GM19463 (cell line): Measurements from ENCODE around the gene RARB.

ENCODE experiments used
- ATAC-seq: cut with Tn5 transposase; IDR thresholded peaks from one replicate; pipeline ENCODE4 v1.9.1; 2021; ENCODE audit warnings: mild to moderate bottlenecking, moderate library complexity; ENCODE audit not compliant: unreplicated experiment

The RARB gene

DNA sequence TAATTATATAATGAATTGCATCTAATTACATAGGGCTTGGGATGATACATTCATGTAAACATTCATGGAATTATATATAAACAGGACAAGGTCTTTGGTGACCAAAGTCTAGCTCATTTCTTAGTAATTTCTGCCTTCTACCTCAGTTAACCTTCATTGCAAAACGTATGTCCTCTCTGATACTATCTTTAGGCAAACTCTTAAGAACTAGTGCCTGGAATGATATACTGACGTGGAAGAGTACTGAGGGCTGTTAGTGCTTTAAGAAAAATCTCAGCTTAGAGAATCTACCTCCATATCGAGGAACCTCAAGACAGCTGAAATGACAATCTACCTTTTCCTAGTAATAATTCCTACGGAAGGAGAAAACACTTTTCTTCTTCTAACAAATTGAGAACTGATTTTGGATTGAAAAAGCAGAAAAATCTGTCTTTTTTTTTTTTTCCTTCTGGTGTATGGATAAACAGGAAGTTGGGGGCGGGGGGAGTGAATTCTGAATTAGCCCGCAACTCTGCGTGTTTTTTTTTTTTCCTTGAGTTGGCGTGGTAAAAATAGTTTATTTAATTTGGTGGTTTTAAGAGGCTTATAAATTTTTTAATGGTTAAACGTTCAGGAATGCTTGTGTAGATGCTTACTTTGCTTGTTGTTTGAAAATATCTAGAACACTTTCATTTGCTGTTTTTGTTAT is 43.2 kb downstream of the RARB start:
- no peak for ATAC-seq

DNA sequence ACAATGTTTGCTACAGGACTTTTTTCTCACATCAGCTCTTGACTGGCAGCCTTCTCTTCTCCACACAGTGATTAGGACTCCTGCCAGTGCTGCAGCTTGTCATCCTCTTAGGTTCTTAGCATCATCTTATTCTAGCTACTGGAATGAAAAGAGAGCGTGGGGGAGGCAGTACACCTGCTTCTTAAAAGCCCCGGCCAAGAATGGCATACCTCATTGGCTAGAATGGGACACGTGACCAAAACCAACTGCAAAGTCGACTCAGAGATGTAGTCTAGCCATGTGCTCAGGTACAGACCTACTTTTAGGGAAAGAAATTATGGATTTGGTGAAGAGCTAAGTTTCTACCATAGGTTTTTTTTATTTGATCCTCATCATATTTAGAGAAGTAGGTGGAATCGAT is 44.1 kb downstream of the RARB start:
- no peak for ATAC-seq

DNA sequence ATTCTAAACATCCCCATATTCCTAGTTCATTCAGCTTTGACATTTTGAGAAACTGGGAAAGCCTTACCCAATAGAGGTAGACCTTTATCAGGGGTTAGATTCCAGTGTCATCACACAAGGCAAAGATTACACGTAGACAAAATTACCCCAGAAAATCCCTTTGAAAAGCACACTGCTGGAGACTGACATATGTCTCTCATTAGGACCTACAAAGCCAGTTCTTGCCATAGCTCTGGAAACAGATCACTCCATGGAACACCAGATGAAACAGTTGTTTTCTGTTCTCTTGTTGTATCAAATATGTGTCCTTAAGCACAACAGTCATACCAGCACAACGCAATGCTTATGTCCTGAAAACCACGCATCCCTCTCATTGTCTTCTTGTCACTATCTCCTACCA is 44.7 kb downstream of the RARB start:
- no peak for ATAC-seq

DNA sequence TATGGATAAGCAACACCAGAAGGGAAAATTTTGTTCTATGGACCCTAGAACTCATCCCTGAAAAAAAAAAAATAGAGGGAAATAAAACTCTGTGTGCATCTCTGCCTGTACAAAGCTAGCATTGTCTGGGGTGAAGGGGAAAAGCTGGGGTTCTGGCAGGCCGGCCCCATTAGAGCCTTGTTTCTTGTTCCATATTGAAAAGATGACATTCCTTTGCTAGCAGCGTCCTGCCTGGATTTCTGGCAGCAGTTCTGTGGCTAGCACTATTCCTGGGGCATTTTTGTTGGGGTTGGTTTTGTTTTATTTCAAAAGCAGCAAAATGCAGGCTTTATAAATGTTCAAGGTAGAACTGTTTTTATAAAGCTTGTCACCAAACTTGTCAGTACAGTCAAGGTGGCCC is 45.2 kb downstream of the RARB start:
- ATAC-seq: no peak

DNA sequence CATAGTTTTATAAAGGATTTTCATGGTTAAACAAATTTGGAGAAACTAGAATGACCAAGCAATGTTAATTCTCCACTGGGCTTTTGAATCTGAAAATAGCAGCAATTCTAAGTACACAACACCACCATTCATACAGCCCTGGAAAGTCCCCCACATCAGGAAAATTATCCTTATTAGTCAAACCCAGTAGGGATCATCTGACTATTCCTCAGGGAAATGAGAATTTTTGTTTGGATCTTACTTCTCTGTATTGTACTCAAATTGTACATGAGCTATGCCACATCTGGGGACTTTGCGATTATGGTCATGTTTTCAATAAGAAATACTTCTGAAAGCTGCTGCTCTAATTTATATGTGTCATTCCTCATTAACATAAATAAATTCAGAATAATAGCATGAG is 46.0 kb downstream of the RARB start:
- no peak for ATAC-seq

DNA sequence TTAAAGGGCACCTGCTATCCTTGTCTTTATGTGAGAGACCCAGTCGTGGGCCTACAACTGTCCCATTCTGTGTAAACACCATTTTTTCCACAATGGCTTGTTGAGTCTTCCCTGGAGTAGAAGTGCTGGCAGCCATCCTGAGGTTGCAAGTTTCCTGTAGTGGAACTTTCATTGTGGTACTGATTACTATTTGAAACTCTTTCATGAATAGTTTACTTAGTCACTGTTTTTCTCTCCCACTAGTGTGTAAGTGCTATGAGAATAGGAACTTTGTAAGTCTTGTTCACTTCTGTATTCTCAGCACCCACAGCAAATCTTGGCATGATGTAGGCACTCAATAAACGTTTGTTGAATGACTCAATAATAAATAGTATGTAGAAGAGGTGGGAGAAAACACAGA is 48.6 kb downstream of the RARB start:
- no peak for ATAC-seq

DNA sequence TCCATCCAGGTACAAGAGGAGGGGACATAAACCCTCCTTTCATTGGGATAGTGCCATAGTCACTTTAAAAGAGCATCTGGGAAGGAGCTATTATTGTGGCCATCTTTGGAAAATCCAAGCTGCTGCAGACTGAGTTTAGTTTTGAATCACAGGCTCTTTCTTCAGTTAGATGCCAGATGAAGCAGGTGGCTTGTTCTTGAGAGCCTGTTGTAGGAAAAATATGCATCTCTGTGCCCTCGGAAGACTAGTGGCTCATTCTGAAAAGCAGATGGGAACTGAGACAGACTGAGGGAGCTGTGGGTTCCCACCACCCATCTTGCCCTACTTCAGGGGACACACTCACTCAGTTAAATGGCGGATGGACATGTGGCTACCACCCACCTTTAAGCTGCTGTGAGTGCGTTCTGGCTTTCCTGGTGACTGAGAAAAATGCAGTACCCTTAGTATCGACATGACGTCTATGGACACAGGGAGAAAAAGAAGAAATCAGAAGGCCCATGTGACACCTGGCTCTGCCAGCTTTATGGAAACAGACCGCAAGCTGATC is 50.2 kb downstream of the RARB start:
- ATAC-seq: no peak

DNA sequence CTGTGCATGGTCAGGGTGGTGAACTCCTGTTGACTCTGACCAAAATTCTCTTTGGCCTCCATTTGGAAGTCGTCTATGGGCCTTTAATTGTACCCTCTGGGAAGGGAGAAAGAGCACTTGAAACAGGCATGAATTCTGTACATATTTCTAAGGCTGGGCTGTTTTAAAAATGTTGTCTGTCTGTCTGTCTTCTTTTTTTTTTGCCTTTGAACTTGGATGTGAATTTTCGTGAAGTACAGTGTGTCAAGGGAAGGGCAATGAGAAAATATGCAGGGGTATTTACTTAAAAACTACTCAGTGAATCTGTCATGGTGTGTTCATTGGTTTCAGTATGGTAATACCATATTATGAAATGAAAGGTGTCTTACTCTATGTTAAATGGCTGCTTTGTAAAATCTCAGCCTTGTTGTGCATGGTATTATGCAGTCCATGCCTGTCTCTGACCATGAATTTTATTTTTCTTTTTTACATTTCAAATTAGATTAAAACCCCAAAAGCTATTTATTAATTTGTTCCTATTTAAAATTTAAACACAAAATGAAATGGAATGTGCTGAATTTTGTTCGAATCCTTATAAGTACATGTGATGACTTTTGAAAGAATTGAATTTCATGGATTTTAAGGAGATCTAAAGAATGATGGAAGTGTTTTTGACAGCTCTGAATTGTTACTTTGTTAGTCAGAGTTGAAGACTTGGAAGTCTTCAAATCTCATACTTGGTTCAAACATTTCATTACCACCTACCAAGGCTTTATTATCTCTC is 51.1 kb downstream of the RARB start:
- ATAC-seq: no peak

DNA sequence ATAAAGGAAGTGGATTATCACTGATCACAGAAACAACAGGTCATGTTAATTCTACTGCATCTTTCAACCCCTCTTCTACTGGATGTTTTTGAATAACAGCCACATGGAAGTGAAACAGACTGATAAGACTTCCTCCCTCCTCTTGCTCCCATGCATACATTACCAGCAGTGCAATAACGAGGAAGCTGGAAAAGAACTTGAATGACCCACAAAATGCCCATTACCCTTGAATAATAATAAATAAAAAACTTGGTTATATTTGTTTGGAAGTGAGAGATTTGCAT is 51.6 kb downstream of the RARB start:
- no peak for ATAC-seq

DNA sequence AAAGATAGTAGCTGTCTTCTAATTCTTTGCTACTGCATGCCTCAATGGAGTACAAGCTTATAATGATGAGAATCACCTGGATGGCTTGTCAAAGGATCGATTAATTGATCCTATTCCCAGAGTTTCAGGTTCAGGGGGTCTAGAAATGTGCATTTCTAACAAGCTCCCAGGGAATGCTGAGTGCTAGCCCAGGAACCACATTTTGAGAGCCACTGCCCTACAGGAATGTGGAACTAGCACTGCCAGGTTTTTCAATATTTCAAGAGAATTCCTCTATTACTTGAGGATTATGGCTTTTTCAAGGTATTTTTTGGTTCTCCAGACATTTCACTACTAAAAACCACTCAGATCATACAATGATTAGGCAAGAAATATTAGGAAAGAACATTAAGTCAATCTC is 52.7 kb downstream of the RARB start:
- no peak for ATAC-seq

DNA sequence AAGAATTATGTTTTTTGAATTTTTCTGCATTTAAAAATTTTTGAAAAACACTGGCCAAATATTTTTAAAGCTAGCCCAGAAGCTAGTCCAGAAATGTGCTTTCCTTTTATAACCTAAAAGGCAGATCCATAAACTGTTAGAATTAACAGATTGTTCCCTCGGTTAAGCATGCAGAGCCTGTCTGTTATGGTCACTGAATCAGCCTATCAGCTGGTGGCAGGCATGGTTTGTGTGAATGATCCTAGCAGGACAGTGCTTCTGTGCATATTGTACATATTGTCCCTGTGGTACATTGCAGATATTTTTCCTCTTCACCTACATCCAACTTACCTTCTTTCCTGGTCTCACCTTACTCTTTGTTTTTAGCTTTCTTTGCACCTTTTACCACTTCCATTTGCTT is 53.3 kb downstream of the RARB start:
- no peak for ATAC-seq

DNA sequence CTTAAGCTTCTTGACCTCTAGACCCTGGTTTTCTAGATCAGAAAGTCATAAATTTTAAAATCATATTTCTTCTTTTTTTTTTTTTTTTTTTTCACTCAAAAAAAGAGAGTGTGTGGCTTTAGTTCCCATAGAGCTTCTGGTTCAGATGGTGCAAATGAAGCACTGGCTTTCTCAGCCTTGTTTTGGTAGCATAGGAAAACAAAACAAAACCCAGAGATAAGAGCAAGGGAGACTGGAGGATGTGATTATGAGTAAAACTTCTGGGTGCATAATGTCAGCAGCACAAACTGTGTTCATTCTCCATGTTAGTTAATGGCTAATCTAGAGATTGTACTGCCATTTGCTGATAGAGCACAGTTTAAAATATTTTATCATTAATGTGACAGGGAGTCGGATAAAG is 55.4 kb downstream of the RARB start:
- ATAC-seq: no peak

DNA sequence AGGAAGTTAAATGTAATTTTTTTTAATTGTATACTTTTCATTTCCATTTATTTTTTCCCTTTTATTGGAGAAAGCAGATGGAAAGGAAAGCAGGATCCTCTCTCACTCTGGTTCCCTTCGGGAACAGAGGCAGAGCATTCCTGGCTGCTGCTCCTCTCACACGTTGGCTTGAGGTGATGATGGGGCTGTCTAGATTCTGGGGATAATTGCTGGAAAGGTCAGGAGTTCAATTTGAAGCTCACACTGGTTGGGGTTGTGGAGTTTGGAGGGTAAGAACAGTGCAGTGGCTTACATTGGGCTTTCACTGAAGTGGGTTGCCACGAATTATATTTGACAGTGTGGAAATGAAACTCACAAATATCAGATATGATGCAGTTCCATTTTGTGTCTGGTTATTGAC is 57.6 kb downstream of the RARB start:
- no peak for ATAC-seq

DNA sequence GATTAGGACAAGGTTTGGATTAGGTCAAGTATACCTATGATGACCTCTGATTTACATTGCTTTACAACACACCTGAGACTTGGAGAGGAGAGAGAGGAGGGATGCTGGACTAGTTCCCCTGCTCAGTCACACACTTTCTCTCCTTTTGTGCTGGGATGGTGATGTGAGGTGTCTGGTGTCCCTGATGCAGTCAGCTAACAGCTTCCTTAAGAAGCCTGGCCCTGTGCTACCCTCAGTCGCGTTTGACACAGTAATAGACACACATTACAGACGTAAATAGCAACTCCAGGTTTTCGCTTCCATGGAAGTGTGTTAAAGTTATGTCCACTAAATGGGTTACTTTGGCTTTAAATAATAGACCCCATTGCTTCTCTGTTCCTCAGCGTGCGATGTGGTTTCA is 58.9 kb downstream of the RARB start:
- no peak for ATAC-seq

DNA sequence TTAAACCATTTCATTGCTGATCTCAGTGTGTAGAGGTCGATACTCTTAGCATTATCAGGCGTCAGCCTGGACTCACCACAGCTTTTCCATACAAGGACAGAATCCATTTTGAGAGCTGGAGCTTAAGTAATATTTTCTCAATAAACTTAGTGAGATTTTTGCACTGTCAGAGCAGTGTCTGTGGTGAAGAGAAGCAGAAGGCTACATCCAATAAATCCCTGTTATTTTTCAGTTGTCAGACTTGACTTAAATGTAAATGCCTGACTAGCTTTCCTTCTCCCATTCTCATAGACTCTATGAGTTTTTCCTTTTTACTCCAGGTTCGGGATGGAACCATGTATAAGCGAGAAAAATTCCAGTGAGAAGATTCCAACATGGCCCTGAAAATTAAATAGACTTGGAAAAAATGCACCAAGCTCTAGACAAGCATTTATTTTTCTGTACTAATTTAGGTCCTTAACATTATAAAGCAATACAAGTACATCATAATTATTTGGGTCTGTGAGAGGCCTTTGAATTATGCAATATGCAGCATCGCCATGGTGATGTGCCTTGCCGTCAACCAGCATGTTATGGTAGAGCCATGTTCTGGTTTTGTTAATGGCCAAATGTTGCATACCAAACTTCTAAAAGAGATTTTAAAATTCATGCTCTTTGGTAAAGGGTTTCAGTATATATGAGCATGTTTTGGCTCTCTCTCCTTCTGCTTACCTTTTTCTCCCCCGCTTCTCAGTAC is 62.0 kb downstream of the RARB start:
- no peak for ATAC-seq

DNA sequence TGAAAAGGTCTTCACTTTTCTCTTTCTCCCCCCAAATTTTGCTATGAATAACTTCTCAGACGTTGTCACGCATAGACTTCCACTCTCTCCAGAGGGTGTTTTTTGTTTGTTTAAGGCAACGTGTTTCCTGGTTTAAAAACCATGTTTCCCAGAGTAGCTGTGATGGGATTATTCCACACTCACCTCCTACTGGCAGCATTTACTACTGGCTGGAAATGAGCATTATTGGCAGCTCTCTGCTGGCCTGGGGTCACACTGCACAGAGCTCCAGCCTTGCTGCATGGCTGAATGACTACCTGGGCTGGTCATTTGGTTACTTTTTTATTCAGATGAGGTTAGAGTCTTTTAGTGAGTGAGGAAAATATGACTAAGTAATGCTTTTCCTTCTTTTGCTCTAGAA is 65.2 kb downstream of the RARB start:
- no peak for ATAC-seq

DNA sequence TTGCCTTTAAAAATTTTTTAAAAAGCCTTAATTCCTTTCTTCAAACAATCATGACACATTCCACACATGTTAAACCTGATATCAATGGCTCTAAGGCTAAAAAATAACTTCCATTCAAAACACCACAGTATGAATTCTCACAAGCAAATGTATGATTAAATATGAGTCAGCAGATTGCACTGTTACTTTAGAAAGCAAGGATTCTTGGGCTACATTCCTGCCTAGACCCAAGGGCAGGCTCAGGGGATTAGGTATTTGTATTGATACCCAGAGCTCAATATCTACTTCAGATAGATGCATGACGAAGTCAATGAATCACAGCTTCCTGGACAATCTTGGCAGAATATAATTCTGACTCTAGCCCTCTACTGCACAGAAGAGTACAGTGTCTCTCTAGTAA is 65.7 kb downstream of the RARB start:
- ATAC-seq: no peak

DNA sequence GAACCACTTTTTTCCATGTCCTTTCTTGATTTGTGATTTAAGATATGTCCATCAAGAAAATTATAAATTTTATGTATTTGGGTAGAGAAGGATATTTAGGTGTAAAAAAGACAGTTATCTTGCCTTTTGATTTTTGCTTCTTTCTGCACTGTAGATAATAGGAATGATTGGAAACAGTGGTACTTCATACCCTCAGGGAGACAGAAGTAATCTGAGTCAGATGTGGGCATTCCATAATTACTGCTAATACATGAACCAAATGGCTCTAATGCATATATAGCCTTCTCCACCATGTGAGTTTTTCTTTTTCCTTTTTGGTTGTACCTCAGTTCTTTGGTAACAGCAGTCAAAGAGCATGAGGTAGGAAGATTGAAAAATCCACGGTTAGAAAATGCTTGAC is 67.2 kb downstream of the RARB start:
- ATAC-seq: no peak

DNA sequence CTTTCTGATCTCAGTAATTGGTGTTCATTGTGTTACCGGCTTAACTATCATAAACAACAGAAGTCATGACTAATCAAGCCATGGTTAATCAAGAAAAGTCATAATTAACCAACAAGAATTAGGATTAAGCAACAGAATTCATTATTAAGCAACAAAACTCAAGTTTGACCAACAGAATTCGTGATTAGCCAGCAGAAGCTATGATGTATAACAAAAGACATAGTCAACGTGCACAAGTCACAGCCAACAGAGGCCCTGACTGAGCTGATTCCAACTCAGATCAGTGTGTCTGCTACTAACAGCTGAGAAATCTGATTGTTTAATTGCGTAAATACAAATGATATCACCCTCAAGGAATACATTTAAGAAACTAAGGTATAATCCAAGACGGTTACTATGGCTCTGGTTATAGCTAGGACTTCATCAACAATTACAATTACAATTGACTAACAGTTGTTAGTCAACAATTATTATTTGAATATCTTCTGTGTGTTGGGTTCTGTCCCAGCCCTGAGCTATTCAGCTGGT is 67.7 kb downstream of the RARB start:
- no peak for ATAC-seq

DNA sequence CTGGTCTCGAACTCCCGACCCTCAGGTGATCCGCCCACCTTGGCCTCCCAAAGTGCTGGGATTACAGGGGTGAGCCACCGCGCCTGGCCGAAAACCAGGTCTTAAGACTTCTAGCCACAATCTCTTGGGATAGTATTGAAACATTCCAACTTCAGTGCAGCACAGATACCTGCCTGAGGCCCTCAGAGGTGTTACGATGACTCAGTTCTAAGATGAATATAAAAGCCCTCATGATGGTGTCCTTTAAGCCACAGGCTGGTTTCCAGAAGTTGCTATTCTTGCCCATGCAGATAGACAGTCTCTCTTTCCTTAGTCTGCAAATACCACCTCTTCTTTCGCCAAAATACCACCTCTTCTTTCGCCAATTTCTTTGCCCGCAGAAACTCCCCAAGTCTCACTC is 69.0 kb downstream of the RARB start:
- no peak for ATAC-seq

DNA sequence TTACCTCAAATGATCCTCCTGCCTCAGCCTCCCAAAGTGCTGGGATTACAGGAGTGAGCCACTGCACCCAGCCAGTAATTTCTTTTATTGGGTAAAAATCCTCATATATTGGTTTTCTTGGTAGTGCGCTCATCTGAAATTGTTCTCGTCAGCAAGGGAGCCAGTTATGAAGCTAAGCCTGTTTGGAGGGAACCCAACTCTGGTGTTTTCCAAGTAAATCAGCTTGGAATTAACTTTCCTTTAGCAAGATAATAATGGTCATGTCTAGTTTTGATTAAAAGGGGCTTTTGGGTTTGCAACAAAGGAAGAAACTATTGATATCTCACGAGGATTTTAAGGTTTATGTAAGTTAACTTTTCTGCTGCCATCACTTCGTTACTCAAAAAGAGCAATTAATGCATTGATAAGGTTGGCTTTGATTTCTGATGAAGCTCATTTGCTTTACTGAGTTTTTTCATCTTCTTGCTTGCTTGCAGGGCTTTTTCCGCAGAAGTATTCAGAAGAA is 72.7 kb downstream of the RARB start:
- ATAC-seq: no peak

DNA sequence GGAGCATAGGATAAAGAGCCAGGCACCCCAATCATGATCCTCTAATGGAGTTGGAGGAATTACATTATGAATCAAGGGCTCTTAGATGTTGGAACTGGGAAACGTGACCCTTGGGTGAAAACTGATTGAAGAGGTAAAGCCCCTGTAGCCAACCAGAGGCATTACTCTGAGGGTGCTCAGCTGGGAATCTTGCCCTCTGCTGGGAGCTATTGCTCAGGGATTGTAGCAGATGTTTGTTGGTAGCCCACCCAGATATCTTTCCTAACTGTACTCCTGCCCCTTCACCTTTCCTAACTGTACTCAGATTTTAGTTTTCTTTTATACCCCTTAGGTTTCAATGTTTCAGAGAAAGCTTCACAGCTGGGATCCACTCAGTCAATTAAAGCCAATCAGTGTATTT is 74.2 kb downstream of the RARB start:
- no peak for ATAC-seq
